GM21737 (cell line): ENCODE results near the gene GRK7.
"Not testable (repeated sequence)": the region's sequence is repeated elsewhere in the genome, so short reads cannot be mapped to it uniquely, and the experiment has no call there.

Experiments
- ATAC-seq: cut with Tn5 transposase; IDR thresholded peaks from one replicate; pipeline ENCODE4 v1.9.1; 2021; ENCODE audit warnings: mild to moderate bottlenecking, moderate library complexity; ENCODE audit not compliant: unreplicated experiment

Gene GRK7

GRCh38 chr3:141793476-141794260 is 30.5 kb downstream of the GRK7 start:
- no peak for ATAC-seq

- no peak for ATAC-seq
These were observed 32.1 kb downstream of the GRK7 start for GRCh38 chr3:141795276-141795675.

DNA sequence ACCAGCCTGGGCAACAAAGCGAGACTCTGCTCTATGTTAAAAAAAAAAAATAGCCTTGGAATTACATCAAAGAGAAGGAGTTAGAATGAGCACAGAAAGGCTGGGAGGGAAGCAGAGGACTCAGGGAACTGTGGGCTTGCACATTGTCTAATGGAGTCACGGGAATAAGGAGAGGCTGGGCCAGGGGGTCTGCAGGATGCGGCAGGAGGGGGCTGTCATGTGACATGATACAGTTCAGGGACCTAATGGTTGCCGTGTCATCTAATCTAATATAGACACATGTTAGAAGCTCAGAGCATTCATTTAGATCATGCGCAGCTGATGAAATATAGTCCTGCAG is 32.5 kb downstream of the GRK7 start:
- no peak for ATAC-seq

DNA sequence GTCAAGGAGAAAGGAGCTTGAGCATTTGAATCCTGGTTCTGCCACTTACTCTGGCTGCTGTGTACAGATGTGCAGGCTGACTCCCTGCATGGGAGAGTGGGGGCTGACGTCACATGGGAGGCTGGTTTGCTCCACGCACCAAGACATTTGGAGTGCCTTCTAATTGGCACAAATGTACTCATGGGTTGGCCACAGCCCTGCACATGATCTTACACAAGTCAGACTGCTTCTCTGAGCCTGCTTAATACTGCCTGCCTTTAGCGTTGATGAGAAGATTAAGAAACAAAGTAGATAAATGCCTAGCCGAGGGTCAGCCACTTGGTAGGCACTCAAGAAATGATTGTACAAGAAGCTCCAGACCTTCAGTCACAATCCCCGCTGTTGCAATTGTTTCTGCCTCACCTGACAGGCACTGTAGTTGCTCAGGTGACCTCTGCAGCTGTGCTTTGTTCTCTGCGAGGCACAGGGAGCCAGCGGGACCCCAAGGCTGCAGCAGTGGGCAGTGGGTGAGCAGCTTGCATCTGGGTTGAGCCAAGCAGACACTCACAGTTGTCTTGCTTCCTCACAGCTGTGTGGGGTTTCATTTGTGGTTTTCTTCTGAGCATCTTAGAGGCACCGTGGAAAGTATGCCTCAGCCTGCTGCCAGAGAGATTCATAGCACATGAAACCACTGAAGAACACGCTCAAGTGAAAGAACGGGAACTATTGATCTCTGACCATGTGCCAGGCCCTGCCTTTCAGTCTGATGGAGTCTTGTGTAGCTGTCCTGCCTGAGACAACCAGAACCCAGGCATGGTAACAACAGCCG is 33.1 kb downstream of the GRK7 start:
- ATAC-seq = peak; percentile 95

- peak; percentile 35 for ATAC-seq
These were observed 33.9 kb downstream of the GRK7 start for GRCh38 chr3:141796889-141797781.

GRCh38 chr3:141797819-141798447 is 34.7 kb downstream of the GRK7 start:
- ATAC-seq = no peak

- ATAC-seq = no peak
These were observed 35.2 kb downstream of the GRK7 start for GRCh38 chr3:141798448-141798845.

DNA sequence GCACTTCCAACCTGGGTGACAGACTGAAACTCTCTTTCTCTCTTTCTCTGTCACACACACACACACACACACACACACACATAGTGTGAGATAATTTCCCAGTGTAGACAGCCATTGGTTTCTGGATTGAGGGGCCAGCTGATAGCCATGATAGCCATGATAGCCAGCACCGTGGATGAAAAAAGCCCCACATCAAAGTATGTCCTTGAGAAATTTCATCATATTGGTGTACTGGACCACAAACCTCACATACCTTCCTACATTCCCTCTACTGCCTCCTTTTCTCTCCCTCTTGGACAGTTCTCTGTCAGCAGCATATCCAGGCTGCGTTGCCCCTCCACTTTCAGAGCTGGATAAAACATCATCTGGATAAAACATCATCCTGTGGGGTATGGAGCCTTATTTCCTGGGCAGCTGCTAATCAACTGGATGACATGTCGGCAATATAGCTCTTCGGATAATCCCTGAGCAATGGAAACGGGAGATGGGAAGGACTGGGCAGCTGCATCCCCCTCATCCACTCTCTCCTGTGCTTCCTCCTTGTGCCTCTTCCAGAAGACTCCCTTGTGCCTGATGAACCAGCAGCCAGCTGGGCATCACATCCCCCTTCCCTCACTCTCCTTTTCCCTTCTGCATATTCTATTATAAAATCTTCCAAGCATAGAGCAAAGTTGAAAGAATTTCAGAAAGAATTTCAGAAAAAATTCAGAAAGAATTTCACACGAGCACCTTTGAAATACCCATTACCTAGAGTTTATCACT is 39.3 kb downstream of the GRK7 start:
- ATAC-seq = no peak

- ATAC-seq = not testable (repeated sequence)
These were observed 40.3 kb downstream of the GRK7 start for GRCh38 chr3:141803538-141803937.

- no peak for ATAC-seq
These were observed 41.2 kb downstream of the GRK7 start for GRCh38 chr3:141804447-141804777.

GRCh38 chr3:141804778-141805639 is 41.8 kb downstream of the GRK7 start:
- ATAC-seq = no peak

DNA sequence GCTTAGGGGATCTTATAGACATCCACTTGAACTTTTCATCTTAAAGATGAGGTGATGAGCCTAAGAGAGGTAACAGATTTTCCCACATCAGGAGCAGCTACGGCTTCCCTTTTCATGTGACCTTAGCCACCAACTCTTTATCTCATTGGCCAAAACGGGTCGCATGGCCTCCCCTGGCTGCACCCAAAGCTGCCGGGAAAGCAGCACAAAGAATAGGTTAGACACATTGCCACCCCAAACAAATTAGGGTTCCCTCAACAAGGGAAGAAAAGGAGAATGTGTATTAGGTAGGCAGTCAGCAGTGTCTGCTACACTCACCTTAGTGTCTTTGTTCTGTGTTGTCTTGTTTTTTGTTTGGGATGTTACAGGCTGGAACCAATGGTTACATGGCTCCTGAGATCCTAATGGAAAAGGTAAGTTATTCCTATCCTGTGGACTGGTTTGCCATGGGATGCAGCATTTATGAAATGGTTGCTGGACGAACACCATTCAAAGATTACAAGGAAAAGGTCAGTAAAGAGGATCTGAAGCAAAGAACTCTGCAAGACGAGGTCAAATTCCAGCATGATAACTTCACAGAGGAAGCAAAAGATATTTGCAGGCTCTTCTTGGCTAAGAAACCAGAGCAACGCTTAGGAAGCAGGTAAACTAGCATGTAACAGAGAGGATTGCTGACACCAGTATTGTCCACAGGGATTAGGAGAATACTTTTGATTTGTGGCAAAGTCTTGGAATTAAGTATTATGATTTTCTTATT is 44.2 kb downstream of the GRK7 start:
- no peak for ATAC-seq

DNA sequence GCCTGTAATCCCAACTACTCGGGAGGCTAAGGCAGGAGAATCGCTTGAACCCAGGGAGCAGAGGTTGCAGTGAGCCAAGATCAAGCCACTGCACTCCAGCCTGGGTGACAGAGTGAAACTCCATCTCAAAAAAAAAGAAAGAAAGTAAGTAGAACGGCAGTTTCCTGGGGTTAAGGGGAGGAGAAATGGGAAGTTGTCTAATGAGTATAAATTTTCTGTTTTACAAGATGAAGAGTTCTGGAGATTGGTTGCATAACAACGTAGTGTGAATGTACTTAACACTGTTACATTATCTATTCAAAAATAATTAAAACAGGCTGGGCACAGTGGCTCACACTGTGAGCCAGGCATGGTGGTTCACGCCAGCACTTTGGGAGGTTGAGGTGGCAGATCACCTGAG is 45.4 kb downstream of the GRK7 start:
- ATAC-seq = no peak

GRCh38 chr3:141810161-141810560 is 47.0 kb downstream of the GRK7 start:
- no peak for ATAC-seq

DNA sequence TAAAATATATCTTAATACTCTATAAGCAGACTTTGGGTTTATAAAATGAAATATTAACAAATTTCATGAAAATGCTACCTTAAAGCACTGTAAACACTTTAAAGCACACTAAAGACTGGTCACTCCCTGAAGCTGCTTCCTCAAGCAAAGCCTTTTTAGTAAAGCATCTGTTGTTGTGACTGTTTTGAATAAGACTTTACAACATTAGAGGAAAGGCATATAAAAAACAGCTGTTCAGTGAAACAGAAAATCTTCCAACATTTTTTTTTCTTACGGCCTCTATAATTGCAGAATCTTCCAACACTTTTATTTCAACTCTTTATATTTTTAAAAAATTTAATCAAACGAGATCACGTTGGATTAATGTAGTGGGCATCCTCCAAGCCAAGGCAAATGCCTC is 48.1 kb downstream of the GRK7 start:
- no peak for ATAC-seq

GRCh38 chr3:141812084-141812483 is 48.9 kb downstream of the GRK7 start:
- no peak for ATAC-seq

- no peak for ATAC-seq
These were observed 49.4 kb downstream of the GRK7 start for GRCh38 chr3:141812586-141812985.
